HG03039 (cell line): ENCODE results near the gene SLC25A17.
"Not testable (repeated sequence)": the region's sequence is repeated elsewhere in the genome, so short reads cannot be mapped to it uniquely, and the experiment has no call there.

ENCODE experiments used
- ATAC-seq: cut with Tn5 transposase; IDR thresholded peaks from one replicate; pipeline ENCODE4 v1.9.1; 2021; ENCODE audit warnings: mild to moderate bottlenecking, moderate library complexity; ENCODE audit not compliant: unreplicated experiment

Gene SLC25A17

GRCh38 chr22:40819599-40820140, 524 bp upstream of the SLC25A17 start:
- ATAC-seq: no peak

GRCh38 chr22:40818192-40818746, 877 bp downstream of the SLC25A17 start:
- ATAC-seq: no peak

- no peak for ATAC-seq
Measured at GRCh38 chr22:40817737-40818136, 1.4 kb downstream of the SLC25A17 start.

GRCh38 chr22:40813912-40814315, 5.2 kb downstream of the SLC25A17 start:
- no peak for ATAC-seq

GRCh38 chr22:40808018-40808841, 10.9 kb downstream of the SLC25A17 start:
- no peak for ATAC-seq

GRCh38 chr22:40806711-40807110, 12.4 kb downstream of the SLC25A17 start:
- no peak for ATAC-seq

- no peak for ATAC-seq
Measured at GRCh38 chr22:40805699-40806203, 13.4 kb downstream of the SLC25A17 start.

GRCh38 chr22:40805239-40805638, 13.9 kb downstream of the SLC25A17 start:
- no peak for ATAC-seq

GRCh38 chr22:40803321-40803720, 15.8 kb downstream of the SLC25A17 start:
- ATAC-seq: no peak

- ATAC-seq: no peak
Measured at GRCh38 chr22:40799008-40799407, 20.1 kb downstream of the SLC25A17 start.

GRCh38 chr22:40797427-40797826, 21.7 kb downstream of the SLC25A17 start:
- ATAC-seq: no peak

GRCh38 chr22:40792451-40792850, 26.7 kb downstream of the SLC25A17 start:
- no peak for ATAC-seq

GRCh38 chr22:40791241-40791640, 27.9 kb downstream of the SLC25A17 start:
- ATAC-seq: no peak

- ATAC-seq: no peak
Measured at GRCh38 chr22:40789131-40789530, 30.0 kb downstream of the SLC25A17 start.

- no peak for ATAC-seq
Measured at GRCh38 chr22:40782521-40782920, 36.6 kb downstream of the SLC25A17 start.

- ATAC-seq: not testable (repeated sequence)
Measured at GRCh38 chr22:40781749-40782148, 37.4 kb downstream of the SLC25A17 start.

GRCh38 chr22:40769761-40770160, 49.4 kb downstream of the SLC25A17 start:
- ATAC-seq: no peak

- ATAC-seq: no peak
Measured at GRCh38 chr22:40768206-40768605, 50.9 kb downstream of the SLC25A17 start.

GRCh38 chr22:40766956-40767355, 52.2 kb downstream of the SLC25A17 start:
- ATAC-seq: no peak

GRCh38 chr22:40764763-40765441, 54.2 kb downstream of the SLC25A17 start:
- no peak for ATAC-seq

GRCh38 chr22:40759294-40759840, 59.8 kb downstream of the SLC25A17 start:
- ATAC-seq: no peak
